ENCODE results near the gene SORT1. TPM values are rescaled to one million over a fixed set of nuclear protein-coding genes. Genes with fewer than 3 reads are reported as not detected.

Gene SORT1
- total and polyA plus RNA-seq, 2 of the 4 experiments (the other 2 are of a cell fraction) = 15.8 to 16.7 TPM

DNA sequence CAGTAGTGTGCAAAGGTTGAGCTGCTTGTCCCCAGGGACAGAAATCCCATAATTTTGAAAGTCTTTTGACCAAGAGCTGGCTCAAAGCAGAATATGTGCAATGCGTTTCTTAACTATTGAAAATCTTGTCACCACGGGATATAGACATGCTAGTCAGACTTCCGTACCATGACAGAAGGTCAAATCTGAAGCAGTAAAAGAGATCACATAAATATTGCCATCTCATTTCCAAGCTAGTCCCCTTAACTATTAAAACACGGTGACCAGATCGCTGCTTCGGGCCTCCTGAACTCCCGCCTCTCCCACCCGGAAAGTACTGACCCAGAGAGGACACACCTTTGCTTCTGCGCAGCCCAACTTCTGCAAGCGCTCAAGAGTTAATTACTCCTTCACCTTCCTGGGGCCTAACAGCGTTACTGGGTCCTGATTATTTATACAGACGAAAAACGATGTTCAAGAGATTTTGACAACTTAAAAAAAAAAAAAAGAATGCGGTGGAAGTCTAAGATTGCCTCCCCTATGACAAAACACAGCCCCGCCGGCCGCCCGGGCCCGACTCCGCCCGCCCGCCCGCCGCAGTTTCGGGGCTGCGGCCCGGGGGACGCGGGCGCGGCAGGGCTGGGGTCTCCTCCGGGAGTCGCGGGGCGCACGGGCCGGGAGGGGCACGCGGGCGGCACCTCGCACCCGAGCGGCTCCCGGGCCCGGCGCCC is 692 bp downstream of the SORT1 start:
- Histone ChIP-seq H4K8ac (ENCODE audit: low read depth in 2 of 2, low read length in 2 of 2) (peak overlapping the region in 1 of 2 experiments; percentile 17; a peak in 2 of 4 replicates), H4K91ac (ENCODE audit: insufficient read depth, low read depth, low read length) (peak overlapping the region; percentile 30), H2BK120ac (ENCODE audit: low read depth, low read length) (peak overlapping the region; percentile 35), H3K4me2 (ENCODE audit: low read depth, low read length) (peak overlapping the region; percentile 84), H3K4me1 (ENCODE audit: control insufficient read depth, insufficient read depth, low read length) (peaks cover 15% of the 10 kb centered on the region), H3K36me3 (ENCODE audit: control insufficient read depth, insufficient read depth, low read length) (peaks cover 2% of the 10 kb centered on the region), H2AFZ (replicated peaks; ENCODE audit: low read length, poor library complexity) (peak overlapping the region; percentile 94), H3K27me3 (ENCODE audit: control insufficient read depth, insufficient read depth, low read length) (no peaks in the 10 kb centered on the region), H3K56ac (ENCODE audit: extremely low read depth, insufficient read depth, low read length) (peak overlapping the region; percentile 45; the same call in 1 of the 2 replicates), H4K5ac (ENCODE audit: low read depth, low read length) (peak overlapping the region; percentile 58), H3K9me1 (ENCODE audit: insufficient read depth, low read length) (peaks cover 12% of the 10 kb centered on the region), H3K14ac (replicated peaks; ENCODE audit: low read depth, low read length) (peak overlapping the region; percentile 67; the same call in 1 of the 2 replicates), H4K20me1 (ENCODE audit: insufficient read depth, low read length) (peaks cover 7% of the 10 kb centered on the region; the same call in 1 of the 2 replicates), H3K23ac (ENCODE audit: low read depth, low read length) (peak overlapping the region; percentile 73), H2BK15ac (ENCODE audit: low read depth, low read length) (peak overlapping the region; percentile 10; the same call in 1 of the 3 replicates), H2AK9ac (replicated peaks; ENCODE audit: low read depth, low read length, poor library complexity) (peak overlapping the region; percentile 68), H3K4ac (ENCODE audit: low read depth, low read length) (peak overlapping the region; percentile 65), H2BK5ac (ENCODE audit: low read depth, low read length, poor library complexity, severe bottlenecking) (peak overlapping the region; percentile 72), H3K9me3 (ENCODE audit: control insufficient read depth, insufficient read depth, low read length) (no peaks in the 10 kb centered on the region), H3K79me1 (ENCODE audit: low read depth in 1 of 2, low read length in 2 of 2) (peaks cover 10 to 45% of the 10 kb centered on the region in 2 experiments), H3K18ac (ENCODE audit: low read depth, low read length) (peak overlapping the region; percentile 14), H3K9ac (ENCODE audit: low read depth, low read length) (peak overlapping the region; percentile 82), H3K27ac (ENCODE audit: insufficient read depth, low read length) (peak overlapping the region; percentile 74), H2AK5ac (ENCODE audit: low read depth, low read length) (peak overlapping the region; percentile 1; the same call in 1 of the 2 replicates), H2BK20ac (ENCODE audit: low read depth, low read length) (peak overlapping the region; percentile 54), H3K4me3 (ENCODE audit: insufficient read depth, low read depth, low read length) (peak overlapping the region; percentile 78)
- in situ Hi-C loops (cut with MboI; ENCODE audit: low sequenced_read_pairs) (loop anchor here (5.0 kb wide), 1 partner anchor 120 kb away; no protein-coding TSS in a partner anchor), intact Hi-C loops (cut with micrococcal nuclease) (loop anchor here (1.0 to 5.0 kb wide), 2 partner anchors 51 to 100 kb away; no protein-coding TSS in a partner anchor), dilution Hi-C loops (cut with HindIII; ENCODE audit: low sequenced_read_pairs, unreplicated experiment) (no loop called here)
- POLR2A ChIA-PET (ENCODE audit: unreplicated experiment) = no interaction called here
- no peak for DNase-seq
- CTCF ChIA-PET = interaction anchor here (0.8 to 1.3 kb wide), 3 partner anchors 120 to 137 kb away, joined by 3 to 4 read pairs (median 3); no protein-coding TSS in a partner anchor
- no TSS peak for BruUV-seq (replicated peaks)
- 3% methylated on average over 27 of the region's 46 CpGs; no CpG with 5 or more reads in 1 of the 2 experiments for WGBS, 2 experiments (ENCODE audit: extremely low coverage in 2 of 2, insufficient read length in 1 of 2)
- no peak; the same call in 1 of the 2 replicates for ATAC-seq (ENCODE audit: low read depth)
- TF ChIP-seq USF2 (IDR thresholded peaks at IDR 0.05; ENCODE audit: low read depth, low read length) = no peak
- TF ChIP-seq RCOR1 (IDR thresholded peaks at IDR 0.05; ENCODE audit: insufficient replicate concordance, low read length) = no peak
- no peak for TF ChIP-seq BHLHE40 (IDR thresholded peaks at IDR 0.05; ENCODE audit: low read depth, low read length)
- no peak for TF ChIP-seq RFX5 (IDR thresholded peaks at IDR 0.05; ENCODE audit: low read depth, low read length)
- TF ChIP-seq ELK1 (IDR thresholded peaks at IDR 0.05; ENCODE audit: borderline replicate concordance, low read depth, low read length) = no peak
- TF ChIP-seq, protein P1, sequence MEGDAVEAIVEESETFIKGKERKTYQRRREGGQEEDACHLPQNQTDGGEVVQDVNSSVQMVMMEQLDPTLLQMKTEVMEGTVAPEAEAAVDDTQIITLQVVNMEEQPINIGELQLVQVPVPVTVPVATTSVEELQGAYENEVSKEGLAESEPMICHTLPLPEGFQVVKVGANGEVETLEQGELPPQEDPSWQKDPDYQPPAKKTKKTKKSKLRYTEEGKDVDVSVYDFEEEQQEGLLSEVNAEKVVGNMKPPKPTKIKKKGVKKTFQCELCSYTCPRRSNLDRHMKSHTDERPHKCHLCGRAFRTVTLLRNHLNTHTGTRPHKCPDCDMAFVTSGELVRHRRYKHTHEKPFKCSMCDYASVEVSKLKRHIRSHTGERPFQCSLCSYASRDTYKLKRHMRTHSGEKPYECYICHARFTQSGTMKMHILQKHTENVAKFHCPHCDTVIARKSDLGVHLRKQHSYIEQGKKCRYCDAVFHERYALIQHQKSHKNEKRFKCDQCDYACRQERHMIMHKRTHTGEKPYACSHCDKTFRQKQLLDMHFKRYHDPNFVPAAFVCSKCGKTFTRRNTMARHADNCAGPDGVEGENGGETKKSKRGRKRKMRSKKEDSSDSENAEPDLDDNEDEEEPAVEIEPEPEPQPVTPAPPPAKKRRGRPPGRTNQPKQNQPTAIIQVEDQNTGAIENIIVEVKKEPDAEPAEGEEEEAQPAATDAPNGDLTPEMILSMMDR (conservative IDR thresholded peaks at IDR 0.05; ENCODE audit: low read depth, low read length) = no peak
- TF ChIP-seq MAZ (IDR thresholded peaks at IDR 0.05; ENCODE audit: borderline replicate concordance, low read depth, low read length) = no peak
- TF ChIP-seq NFE2L2 (IDR thresholded peaks at IDR 0.05; ENCODE audit: low read depth, low read length) = no peak
- TF ChIP-seq CHD1 (IDR thresholded peaks at IDR 0.05; ENCODE audit: low read depth, low read length) = no peak
- TF ChIP-seq POLR2A (IDR thresholded peaks at IDR 0.05; ENCODE audit: low read depth, low read length) = no peak
- TF ChIP-seq RAD21 (IDR thresholded peaks at IDR 0.05; ENCODE audit: low read length) = no peak
- TF ChIP-seq MAFK (IDR thresholded peaks at IDR 0.05; ENCODE audit: low read depth, low read length) = no peak
- no peak for TF ChIP-seq SMC3 (IDR thresholded peaks at IDR 0.05; ENCODE audit: low read depth, low read length)
- TF ChIP-seq CEBPB (IDR thresholded peaks at IDR 0.05; ENCODE audit: low read depth, low read length) = no peak
